ENCODE data around the gene MIF.

MIF gene

DNA sequence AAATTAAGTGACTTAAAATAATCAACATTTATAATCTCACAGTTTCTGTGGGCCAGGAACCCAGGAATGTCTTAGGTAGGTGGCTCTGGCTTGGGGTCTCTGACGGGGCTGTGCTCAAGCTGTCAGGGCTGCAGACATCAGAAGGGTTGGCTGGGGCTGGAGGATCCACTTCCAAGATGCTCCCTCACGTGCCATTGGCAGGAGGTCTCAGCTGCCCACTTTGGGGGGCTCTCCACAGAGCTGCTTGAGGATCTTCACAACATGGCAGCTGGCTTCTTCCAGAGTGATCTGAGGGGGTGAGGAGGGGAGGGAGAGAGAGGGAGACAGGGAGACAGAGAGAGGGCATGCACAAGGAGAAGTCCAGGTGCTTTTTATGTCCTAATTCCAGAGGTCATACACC lies 18.4 kb upstream of the MIF start:
- in situ Hi-C loops (cut with HindIII; ENCODE audit: low sequenced_read_pairs), result no loop called here

DNA sequence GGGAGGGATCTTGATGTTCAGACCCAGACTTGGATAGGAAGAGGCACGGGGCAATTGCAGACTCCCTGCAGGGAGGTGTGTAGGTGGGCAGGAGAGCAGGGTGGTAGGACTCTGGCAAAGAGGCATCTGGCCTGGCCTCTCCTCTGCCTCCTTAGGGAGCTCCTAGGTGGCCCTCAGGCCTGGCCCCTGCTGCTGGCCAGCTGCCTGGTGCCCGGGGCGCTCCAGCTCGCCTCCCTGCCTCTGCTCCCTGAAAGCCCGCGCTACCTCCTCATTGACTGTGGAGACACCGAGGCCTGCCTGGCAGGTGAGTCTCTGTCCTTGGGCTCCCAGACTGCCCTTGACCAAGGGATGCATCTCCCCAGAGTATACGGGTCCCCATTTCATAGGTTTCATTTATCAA lies 16.6 kb upstream of the MIF start:
- in situ Hi-C loops (cut with HindIII; ENCODE audit: low sequenced_read_pairs), result no loop called here

DNA sequence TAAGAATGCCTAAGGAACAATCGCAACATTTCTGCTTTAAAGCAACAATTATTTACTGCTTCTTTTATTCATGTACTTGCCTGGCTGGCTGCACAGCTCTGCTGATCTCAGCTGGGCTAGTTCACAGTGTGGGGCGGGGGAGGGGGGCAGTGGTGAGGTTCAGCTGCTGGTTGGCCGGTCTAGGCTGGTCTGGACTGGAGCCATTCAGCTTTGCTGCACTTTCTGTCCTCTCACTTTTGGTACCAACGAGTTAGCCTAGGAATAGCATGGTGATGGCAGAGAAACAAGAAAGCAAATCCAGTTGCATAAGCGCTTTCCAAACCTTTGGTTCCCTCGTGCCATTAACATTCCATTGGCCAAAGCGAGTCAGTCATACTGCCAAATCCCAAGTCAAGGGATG lies 16.0 kb upstream of the MIF start:
- in situ Hi-C loops (cut with HindIII; ENCODE audit: low sequenced_read_pairs), result no loop called here

DNA sequence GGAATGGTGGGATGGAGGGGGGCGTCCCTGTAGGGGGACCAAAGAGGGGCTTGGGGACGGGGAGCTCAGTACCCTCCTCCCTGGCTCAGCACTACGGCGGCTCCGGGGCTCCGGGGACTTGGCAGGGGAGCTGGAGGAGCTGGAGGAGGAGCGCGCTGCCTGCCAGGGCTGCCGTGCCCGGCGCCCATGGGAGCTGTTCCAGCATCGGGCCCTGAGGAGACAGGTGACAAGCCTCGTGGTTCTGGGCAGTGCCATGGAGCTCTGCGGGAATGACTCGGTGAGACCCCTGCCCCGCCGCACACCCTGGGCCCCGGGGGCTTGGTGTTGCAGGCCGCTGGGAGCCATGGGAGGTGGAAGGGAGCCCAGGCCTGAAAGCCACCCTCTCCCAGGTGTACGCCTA lies 11.8 kb upstream of the MIF start:
- in situ Hi-C loops (cut with HindIII; ENCODE audit: low sequenced_read_pairs), result no loop called here

DNA sequence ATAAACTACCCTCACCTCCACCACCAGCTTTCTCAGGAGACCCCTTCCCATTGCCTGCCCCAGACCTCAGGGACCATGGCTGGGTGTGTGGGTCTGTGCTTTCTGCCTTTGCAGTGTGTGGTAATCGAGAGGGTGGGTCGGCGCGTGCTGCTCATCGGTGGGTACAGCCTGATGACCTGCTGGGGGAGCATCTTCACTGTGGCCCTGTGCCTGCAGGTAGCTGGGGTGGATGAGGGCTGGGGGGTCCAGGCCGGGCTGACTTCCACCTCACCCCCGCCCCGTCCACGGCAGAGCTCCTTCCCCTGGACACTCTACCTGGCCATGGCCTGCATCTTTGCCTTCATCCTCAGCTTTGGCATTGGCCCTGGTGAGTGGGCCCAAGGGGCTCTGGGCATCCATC lies 10.5 kb upstream of the MIF start:
- in situ Hi-C loops (cut with HindIII; ENCODE audit: low sequenced_read_pairs), result no loop called here

DNA sequence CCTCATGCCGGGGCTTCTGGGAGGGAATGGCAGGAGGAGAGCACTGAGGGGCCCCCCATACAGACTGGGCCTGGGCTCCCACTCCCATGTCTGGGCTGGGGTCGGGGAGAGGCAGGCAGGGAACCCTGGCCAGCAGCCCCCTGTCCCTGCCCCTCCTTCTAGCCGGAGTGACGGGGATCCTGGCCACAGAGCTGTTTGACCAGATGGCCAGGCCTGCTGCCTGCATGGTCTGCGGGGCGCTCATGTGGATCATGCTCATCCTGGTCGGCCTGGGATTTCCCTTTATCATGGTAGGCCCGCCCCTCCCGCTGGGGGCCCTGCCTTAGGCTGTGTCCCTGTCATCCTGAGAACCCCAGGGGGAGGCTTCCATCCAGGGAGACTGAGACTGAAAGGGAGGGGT lies 10.0 kb upstream of the MIF start:
- in situ Hi-C loops (cut with HindIII; ENCODE audit: low sequenced_read_pairs), result no loop called here

DNA sequence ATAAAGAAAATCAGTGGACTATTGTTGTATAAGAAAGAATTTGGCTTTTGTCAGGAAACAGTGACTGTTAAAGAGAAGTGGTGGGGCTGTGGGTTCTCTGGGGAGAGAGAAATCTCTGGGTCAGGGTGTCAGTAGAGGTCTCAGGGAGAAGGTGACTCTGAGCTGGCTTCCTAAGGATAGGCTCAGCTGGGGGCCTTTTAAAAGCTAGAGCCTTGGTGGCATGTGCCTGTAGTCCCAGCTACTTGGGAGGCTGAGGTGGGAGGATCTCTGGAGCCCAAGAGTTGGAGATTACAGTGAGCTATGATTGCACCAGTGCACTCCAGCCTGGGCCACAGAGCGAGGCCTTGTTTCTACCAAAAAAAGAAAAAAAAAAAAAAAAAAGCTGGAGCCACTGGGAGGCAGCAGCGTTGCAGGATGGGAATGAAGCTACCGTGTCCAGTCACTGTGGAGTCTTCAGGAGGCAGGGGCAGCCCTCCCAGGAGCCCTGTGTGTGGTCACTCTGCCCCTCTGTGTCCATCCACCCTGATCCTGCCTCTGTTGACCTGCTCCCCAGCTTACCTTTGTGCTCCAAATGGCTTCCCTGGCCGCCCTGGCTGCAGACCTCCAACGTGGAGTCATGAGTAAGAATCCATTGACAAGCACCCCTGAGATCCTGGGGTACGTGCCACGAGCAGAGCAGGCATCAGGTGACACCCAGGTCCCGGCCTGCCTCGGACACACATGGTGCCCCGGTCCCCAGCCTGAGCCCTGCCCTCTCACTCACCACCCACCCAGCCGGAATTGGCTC lies 5.4 kb upstream of the MIF start:
- in situ Hi-C loops (cut with HindIII; ENCODE audit: low sequenced_read_pairs), result no loop called here

DNA sequence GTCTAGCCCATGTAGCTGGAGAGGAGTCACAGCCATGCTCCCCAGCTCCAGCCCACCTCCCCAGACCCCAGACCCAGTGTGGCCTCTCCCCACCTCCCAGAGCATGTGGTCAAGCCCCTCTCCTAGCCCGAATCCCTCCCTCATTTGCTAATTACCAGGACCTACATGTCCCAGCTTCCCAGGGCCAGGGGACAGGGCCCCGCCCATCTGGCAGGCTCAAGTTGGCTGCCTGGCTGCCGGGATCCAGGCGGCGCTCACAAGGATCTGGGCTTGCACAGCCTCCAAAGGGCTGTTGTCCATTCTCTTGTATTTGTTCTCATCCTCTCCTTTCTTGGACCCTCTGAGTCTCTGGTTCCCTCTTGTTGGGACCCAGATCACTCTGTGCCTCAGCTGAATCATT lies 4.6 kb upstream of the MIF start:
- in situ Hi-C loops (cut with HindIII; ENCODE audit: low sequenced_read_pairs), result no loop called here

DNA sequence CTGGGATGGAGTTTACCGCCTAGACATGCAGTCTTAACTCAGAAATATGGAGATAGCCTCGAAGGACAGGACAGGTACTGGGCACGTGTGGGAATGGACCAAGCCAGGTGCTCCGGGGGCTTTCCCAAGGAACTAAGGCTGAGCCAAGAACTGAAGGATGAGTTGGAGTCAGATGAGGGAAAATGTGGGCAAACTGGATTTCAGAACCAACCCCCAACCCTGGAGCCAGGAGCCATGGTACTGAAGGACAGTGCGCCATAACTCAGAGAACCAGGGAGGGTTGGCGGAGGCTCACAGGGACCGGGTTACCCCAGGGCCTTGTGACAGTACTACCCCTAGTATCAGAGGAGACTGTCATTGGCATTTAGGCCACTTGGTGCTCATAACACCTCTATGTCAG lies 2.5 kb upstream of the MIF start:
- in situ Hi-C loops (cut with HindIII; ENCODE audit: low sequenced_read_pairs), result no loop called here

DNA sequence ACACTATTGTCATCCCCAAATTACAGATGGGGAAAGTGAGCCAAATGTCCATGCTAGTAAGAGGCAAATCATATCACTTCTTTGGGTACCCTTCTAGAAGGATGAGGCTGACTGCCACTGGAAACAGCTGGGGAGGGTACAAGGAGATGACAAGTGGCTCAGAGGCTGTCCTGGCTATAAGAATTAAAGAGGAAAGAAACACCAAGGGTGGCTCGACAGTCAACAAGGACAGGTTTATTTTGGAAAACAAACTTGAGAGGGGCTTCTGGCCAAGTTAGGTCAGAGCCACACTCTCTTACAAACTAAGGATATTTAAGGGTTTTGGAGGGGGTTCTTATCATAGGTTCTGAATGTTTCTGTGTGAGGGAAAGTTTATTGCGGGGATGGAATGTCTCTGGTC lies 2.1 kb upstream of the MIF start:
- in situ Hi-C loops (cut with HindIII; ENCODE audit: low sequenced_read_pairs), result no loop called here

DNA sequence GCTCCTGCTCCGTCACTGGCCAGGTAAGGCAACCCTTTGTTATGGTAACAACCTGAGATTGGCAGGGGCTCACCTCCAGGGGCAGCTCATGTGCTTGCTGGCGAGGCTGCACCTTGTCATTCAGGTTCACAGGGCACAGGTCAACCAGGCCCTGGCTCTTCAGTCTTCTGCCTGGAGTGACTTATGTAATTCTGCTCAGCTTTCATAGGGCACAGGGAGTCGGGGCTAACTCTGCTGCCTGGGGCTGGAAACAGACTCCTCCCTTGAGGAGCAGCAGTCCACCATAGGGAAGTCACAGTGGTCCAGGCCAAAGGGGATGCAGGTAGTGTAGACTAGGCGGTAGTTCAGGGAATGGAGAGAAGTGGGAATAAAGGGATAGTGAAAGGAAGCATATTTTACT lies 1.5 kb upstream of the MIF start:
- in situ Hi-C loops (cut with HindIII; ENCODE audit: low sequenced_read_pairs), result no loop called here

DNA sequence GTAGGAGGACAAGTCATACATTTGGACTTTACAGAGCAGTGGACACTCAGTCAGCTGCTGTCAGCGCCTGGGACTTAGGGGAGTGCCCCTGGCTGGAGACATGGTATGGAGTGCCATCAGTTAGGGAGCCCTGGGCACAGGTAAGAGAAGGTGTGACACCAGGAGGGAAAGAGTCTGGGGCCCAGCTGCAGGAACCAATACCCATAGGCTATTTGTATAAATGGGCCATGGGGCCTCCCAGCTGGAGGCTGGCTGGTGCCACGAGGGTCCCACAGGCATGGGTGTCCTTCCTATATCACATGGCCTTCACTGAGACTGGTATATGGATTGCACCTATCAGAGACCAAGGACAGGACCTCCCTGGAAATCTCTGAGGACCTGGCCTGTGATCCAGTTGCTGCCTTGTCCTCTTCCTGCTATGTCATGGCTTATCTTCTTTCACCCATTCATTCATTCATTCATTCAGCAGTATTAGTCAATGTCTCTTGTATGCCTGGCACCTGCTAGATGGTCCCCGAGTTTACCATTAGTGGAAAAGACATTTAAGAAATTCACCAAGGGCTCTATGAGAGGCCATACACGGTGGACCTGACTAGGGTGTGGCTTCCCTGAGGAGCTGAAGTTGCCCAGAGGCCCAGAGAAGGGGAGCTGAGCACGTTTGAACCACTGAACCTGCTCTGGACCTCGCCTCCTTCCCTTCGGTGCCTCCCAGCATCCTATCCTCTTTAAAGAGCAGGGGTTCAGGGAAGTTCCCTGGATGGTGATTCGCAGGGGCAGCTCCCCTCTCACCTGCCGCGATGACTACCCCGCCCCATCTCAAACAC lies 850 bp upstream of the MIF start:
- in situ Hi-C loops (cut with HindIII; ENCODE audit: low sequenced_read_pairs), result no loop called here

DNA sequence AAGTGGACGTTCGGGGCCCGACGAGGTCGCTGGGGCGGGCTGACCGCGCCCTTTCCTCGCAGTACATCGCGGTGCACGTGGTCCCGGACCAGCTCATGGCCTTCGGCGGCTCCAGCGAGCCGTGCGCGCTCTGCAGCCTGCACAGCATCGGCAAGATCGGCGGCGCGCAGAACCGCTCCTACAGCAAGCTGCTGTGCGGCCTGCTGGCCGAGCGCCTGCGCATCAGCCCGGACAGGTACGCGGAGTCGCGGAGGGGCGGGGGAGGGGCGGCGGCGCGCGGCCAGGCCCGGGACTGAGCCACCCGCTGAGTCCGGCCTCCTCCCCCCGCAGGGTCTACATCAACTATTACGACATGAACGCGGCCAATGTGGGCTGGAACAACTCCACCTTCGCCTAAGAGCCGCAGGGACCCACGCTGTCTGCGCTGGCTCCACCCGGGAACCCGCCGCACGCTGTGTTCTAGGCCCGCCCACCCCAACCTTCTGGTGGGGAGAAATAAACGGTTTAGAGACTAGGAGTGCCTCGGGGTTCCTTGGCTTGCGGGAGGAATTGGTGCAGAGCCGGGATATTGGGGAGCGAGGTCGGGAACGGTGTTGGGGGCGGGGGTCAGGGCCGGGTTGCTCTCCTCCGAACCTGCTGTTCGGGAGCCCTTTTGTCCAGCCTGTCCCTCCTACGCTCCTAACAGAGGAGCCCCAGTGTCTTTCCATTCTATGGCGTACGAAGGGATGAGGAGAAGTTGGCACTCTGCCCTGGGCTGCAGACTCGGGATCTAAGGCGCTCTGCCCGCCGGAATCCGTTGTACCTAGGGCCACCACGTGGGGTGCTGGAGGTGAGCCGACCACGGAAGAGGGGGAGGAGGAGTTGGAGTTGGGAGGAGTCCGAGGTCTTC lies 771 bp downstream of the MIF start:
- in situ Hi-C loops (cut with HindIII; ENCODE audit: low sequenced_read_pairs), result no loop called here

DNA sequence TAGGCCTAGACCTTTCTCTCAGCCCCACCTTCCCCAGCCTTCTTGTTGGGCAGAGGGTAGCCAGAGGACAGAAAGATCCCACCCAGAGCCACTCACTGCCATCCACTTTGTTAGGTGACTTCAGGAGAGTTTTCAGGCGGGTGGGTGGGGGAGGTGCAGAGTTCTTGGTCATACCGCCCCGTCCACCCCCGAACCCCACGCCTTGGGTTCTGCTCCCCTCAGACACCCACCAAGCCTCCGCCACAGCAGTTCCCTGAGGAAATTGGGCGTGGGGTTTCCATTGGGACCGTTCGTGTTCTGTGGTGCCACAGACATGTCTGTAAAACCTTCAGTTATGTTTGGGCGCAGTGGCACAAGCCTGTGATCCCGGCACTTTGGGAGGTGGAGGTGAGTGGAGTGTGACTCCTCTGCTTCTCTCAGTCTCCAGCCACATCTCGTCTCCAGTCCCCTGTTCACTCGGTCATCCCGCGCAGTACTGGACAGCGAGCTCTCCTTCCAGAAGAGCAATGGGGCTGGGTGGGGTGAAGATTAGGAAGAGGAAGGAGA lies 1.5 kb downstream of the MIF start:
- in situ Hi-C loops (cut with HindIII; ENCODE audit: low sequenced_read_pairs), result no loop called here

DNA sequence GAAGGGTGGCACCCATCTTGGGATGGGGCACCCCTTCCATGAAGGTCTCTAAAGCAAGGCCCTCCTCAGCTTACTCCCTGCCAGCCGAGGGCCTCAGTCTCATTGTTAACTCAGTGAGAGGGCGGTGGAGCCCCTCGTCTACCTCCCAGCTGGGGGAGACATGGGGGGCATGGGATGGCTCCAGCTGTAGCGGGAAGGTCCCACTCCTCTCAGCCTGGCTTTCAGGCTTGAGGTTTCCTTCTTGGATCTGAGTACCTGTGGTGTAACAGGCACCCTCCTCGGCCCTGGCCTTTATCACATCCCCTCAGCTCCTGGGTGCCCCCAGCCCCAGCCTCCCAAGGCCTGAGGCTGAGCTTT lies 2.0 kb downstream of the MIF start:
- in situ Hi-C loops (cut with HindIII; ENCODE audit: low sequenced_read_pairs), result no loop called here

DNA sequence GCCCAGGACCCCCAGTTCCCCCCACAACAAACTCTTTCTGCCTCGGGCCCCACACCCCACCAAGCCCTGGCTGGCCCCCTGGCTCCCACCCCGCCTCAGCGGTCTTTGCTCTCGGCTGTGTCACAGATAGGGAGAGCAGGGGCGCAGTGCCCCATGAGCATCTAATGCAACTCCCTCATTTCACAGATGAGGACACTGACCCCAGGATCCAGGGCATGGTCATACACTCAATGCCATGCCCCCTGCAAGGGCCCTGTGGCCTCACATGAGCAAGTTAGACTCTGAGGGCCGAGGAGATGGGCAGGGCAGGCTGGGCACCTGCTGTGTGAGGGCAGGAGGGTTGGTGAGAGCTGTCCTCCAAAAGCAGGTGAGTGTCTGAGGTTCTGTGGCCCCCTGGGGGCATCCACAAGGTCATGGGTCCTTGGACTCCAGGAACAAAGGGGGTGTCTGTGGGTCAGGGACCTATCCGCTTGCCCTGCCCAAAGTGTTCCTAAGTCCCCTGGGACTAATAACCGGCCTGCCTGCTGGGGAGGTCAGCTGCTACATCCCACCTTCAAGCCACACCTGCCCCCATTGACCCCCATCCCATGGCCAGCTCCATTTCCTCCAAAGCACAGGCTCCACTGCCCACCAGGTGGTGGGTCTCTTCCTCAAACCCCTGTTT lies 2.5 kb downstream of the MIF start:
- in situ Hi-C loops (cut with HindIII; ENCODE audit: low sequenced_read_pairs), result no loop called here

DNA sequence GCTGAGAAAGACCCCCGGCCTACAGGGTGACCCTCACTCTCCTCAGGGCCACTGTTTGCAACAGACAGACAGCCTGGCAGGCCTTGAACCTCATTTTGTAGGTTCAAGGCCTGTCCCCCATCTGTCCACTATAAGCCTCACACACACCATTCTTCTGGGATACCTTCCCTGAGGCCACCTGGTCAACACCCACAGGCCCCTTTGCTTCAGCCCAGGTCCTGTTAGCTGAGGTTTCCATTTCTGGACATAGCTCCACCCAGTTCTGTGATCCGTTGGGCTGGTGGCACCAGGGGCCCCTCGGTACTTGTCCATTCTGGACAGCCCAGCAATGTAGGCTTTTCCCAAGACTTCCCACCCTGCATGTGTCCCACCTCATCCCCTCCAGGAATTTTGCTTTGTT lies 3.1 kb downstream of the MIF start:
- in situ Hi-C loops (cut with HindIII; ENCODE audit: low sequenced_read_pairs), result no loop called here

DNA sequence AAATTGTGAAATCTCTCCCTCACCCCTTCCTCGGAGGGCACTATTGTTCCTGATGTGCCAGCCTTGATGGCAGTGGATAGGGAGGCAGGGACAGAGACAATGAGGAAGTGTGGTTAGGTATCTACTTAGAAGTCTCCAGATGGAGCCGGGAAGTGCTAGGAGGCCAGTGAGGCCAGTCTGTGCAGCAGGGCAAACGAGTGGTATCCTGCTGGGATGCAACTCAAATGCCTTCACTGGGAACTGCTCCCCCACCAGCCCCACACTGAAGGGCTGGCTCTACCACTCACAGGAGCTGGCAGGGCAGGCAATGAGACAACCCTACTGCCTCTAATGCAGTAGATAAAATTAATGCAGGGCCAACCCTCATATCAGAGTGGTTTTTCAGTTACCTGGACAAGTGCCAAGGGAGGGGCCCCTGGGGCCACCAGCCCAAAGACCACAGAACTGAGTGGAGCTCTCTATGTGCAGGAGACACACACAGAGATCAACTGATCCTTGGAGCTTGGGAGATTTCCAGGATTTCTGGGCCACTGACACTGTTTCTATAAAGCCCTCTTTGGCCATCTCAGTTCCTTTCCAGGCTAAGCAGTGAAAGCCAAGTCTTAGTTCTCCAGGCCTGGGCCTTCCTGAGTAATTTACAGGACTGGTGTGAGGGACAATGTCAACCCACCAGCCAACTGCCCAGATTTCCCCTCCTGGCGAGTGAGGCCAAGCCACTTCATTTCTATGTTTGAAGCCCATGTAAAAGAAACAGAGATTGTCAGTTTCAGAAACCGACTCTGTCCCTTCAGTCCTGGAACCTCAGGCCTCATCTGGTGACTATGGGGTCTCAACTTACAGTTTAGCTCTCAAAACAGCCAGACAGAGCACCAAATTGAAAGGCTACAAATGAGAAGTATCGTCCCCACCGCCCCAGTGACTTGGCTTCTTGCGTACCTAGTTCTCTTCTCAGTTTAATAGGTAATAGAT lies 4.1 kb downstream of the MIF start:
- in situ Hi-C loops (cut with HindIII; ENCODE audit: low sequenced_read_pairs), result no loop called here

DNA sequence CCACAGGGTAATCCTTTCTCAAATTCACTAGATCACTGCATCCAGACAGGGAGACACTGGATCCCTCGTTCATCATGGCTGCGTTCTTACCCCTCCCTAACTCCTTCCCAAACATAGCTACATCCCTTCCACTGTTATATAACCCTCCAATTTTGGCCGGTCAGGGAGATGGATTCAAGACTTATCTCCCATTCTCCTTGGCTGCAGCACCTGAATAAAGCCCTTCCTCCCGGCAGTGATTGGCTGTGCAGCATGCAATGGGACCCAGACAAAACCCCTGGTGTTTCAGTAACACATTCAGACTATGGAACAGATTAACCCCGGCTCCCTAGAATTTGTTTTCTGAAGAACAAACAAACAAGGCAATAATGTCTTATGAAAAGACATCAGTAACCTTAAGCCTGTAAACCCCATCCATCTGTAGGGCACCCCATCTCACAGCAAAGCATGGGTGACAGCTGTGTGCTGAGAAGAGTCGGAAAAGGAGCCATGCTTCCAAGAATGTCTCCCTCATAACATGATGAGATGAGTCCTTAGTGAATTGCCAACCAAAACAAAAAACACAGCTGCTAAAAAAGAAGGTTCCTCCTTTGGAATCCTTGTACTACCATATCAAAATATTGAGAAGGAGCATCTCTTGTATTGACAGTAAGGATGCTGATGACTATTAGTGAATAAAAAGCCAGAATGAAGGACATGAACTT lies 5.0 kb downstream of the MIF start:
- in situ Hi-C loops (cut with HindIII; ENCODE audit: low sequenced_read_pairs), result no loop called here
